Measurements from ENCODE around the gene PDK1. TPM values are rescaled to one million over a fixed set of nuclear protein-coding genes. Genes with fewer than 3 reads are reported as not detected.
A peak's percentile ranks its signal among the peaks of the same experiment; 100 is the strongest.
"Not testable (repeated sequence)": the region's sequence is repeated elsewhere in the genome, so short reads cannot be mapped to it uniquely, and the experiment has no call there.

Gene PDK1
- total RNA-seq, 1 donor from 2014 or later = 65.2 TPM

DNA sequence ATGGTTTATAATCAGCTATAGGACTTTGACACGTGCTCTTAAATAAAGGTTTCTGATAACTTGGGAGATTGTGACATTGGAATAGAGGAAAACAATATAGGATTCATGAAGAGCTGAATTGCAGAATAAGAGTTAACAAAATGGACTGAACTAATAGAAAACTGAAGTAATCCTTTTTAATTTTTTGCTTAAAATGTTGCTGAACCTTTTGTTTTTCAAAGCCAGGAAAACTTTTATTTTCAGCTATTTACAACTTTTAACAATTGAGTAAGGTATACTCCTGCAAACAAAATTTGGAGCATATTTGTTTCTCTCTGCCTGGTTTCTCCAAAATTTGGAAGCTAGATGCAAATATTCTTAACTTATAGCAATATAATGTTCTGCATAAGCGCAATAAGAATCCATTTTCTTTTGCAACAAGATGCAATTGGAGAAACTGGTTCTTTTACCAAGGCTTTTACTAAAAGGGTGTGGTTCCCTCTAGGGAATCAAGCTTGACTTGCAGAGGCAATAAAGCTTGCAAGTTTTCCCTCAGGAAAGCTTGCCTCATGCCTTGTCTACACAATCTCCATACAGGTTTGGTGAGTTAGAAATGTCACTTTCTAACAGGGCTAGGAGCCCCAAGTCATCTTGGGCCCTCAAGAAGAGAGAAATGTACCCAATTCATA, 10.3 kb upstream of the PDK1 start:
- Mint-ChIP-seq H3K27ac (no peak overlapping the region), H3K4me1 (no peaks in the 10 kb centered on the region), H3K36me3 (peaks cover 5% of the 10 kb centered on the region), H3K27me3 (ENCODE audit: insufficient read depth, low read depth) (peaks cover 6% of the 10 kb centered on the region), H3K4me3 (no peak overlapping the region), H3K9me3 (peaks cover 46% of the 10 kb centered on the region)
- DNase-seq (ENCODE audit: low spot score) = no peak
- peaks cover 13% of the 10 kb centered on the region for H3K9me3 ChIP-seq (ENCODE audit: low read depth)
- no peak overlapping the region for H3K9ac ChIP-seq
- no peaks in the 10 kb centered on the region for H3K79me2 ChIP-seq (ENCODE audit: low read depth)
- TF ChIP-seq, protein P1, sequence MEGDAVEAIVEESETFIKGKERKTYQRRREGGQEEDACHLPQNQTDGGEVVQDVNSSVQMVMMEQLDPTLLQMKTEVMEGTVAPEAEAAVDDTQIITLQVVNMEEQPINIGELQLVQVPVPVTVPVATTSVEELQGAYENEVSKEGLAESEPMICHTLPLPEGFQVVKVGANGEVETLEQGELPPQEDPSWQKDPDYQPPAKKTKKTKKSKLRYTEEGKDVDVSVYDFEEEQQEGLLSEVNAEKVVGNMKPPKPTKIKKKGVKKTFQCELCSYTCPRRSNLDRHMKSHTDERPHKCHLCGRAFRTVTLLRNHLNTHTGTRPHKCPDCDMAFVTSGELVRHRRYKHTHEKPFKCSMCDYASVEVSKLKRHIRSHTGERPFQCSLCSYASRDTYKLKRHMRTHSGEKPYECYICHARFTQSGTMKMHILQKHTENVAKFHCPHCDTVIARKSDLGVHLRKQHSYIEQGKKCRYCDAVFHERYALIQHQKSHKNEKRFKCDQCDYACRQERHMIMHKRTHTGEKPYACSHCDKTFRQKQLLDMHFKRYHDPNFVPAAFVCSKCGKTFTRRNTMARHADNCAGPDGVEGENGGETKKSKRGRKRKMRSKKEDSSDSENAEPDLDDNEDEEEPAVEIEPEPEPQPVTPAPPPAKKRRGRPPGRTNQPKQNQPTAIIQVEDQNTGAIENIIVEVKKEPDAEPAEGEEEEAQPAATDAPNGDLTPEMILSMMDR (IDR thresholded peaks at IDR 0.05) = no peak
- no peak for TF ChIP-seq EZH2phosphoT487 (IDR thresholded peaks at IDR 0.05)
- TF ChIP-seq EZH2 (IDR thresholded peaks at IDR 0.05) = no peak
- no peak overlapping the region for H3K4me2 ChIP-seq
- H3K36me3 ChIP-seq = no peaks in the 10 kb centered on the region
- H3K27me3 ChIP-seq = no peaks in the 10 kb centered on the region
- H4K20me1 ChIP-seq (ENCODE audit: low read depth) = no peaks in the 10 kb centered on the region
- H3F3A ChIP-seq (ENCODE audit: low read depth) = no peaks in the 10 kb centered on the region
- H3K4me3 ChIP-seq = no peak overlapping the region
- H3K27ac ChIP-seq = no peak overlapping the region
- H3K4me1 ChIP-seq = peaks cover 7% of the 10 kb centered on the region
- H2AFZ ChIP-seq (replicated peaks) = no peak overlapping the region

DNA sequence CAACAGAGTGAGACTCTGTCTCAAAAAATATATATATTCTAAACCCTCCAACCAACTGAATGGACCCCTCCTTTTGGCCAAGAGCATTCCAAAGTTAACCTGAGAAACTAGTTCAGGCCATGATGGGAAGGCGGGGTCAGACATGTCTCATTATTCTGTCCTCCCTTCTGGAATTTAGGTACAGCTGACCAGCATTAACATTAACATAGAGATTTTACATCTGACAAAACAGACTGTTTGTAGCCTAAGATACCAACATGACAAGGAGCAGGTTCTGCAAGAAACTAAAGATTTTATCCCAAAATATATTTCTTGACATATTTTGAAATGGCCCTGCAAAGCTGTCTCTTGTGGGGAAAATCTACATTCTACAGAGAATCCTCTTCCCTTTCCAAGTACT, 6.8 kb upstream of the PDK1 start:
- no peaks in the 10 kb centered on the region for H4K20me1 ChIP-seq (ENCODE audit: low read depth)
- H3K9me3 ChIP-seq (ENCODE audit: low read depth) = peaks cover 10% of the 10 kb centered on the region
- Mint-ChIP-seq H3K27ac (no peak overlapping the region), H3K4me3 (no peak overlapping the region), H3K36me3 (peaks cover 2% of the 10 kb centered on the region), H3K4me1 (peaks cover 7% of the 10 kb centered on the region), H3K9me3 (peaks cover 17% of the 10 kb centered on the region), H3K27me3 (ENCODE audit: insufficient read depth, low read depth) (peaks cover 3% of the 10 kb centered on the region)
- H3K4me3 ChIP-seq = no peak overlapping the region
- no peaks in the 10 kb centered on the region for H3K36me3 ChIP-seq
- no peaks in the 10 kb centered on the region for H3F3A ChIP-seq (ENCODE audit: low read depth)
- no peak for DNase-seq (ENCODE audit: low spot score)
- peaks cover 20% of the 10 kb centered on the region for H3K4me1 ChIP-seq
- H2AFZ ChIP-seq (replicated peaks) = no peak overlapping the region
- H3K4me2 ChIP-seq = no peak overlapping the region
- peaks cover 5% of the 10 kb centered on the region for H3K27me3 ChIP-seq
- no peaks in the 10 kb centered on the region for H3K79me2 ChIP-seq (ENCODE audit: low read depth)
- TF ChIP-seq, protein P1 (IDR thresholded peaks at IDR 0.05) = no peak
- no peak for TF ChIP-seq EZH2phosphoT487 (IDR thresholded peaks at IDR 0.05)
- no peak for TF ChIP-seq EZH2 (IDR thresholded peaks at IDR 0.05)
- no peak overlapping the region for H3K27ac ChIP-seq
- no peak overlapping the region for H3K9ac ChIP-seq

DNA sequence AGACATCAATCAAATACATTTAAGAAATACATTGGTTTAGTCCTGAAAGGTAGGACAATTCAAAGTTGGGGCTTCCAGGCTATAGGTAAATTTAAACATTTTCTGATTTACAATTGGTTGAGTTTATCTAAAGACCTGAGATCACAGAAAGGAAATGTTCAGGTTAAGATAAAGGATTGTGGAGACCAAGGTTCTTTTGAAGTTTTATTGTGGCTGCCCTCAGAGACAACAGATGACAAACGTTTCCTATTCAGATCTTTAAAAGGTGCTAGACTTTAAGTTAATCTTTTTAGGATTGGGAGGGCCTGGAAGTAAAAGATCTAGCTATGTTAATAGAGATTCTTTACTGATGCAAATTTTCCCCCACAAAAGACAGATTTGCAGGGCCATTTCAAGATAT, 6.1 kb upstream of the PDK1 start:
- not testable (repeated sequence) for DNase-seq (ENCODE audit: low spot score); H3K36me3 ChIP-seq; H4K20me1 ChIP-seq (ENCODE audit: low read depth); H3K4me2 ChIP-seq; H3K79me2 ChIP-seq (ENCODE audit: low read depth); H3K4me3 ChIP-seq; H3K27ac Mint-ChIP-seq; H3F3A ChIP-seq (ENCODE audit: low read depth); H3K27ac ChIP-seq; H3K27me3 Mint-ChIP-seq (ENCODE audit: insufficient read depth, low read depth); H3K36me3 Mint-ChIP-seq; H3K4me3 Mint-ChIP-seq; H3K9ac ChIP-seq; H2AFZ ChIP-seq (replicated peaks); H3K9me3 ChIP-seq (ENCODE audit: low read depth)
- Histone ChIP-seq H3K27me3 (peaks cover 12% of the 10 kb centered on the region), H3K4me1 (peaks cover 20% of the 10 kb centered on the region)
- Mint-ChIP-seq H3K9me3 (peaks cover 12% of the 10 kb centered on the region), H3K4me1 (peaks cover 11% of the 10 kb centered on the region)

DNA sequence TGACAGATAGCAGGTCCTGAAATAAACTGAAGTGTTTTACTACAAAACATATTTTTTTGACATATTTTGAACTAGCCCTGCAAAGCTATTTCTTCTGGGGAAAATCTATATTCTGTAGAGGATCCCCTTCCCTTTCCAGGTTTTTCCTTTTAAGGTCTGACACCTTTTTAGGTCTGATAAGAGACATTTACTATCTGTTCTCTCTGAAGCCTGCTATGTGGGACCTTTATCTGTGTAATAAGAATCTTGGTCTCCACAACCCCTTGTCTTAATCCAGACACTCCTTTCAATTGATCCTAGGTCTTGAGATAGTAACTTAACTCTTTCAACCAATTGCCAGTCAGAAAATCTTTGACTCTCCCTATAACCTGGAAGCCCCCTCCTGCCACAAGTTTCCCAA, 5.5 kb upstream of the PDK1 start:
- H3K9me3 ChIP-seq (ENCODE audit: low read depth) = peaks cover 5% of the 10 kb centered on the region
- H3K4me3 ChIP-seq = no peak overlapping the region
- peak overlapping the region; percentile 92 for H2AFZ ChIP-seq (replicated peaks)
- peak overlapping the region; percentile 44 for H3K4me2 ChIP-seq
- H3F3A ChIP-seq (ENCODE audit: low read depth) = peaks cover 10% of the 10 kb centered on the region
- Mint-ChIP-seq H3K27ac (no peak overlapping the region), H3K4me3 (no peak overlapping the region), H3K36me3 (peaks cover 2% of the 10 kb centered on the region), H3K9me3 (peaks cover 9% of the 10 kb centered on the region), H3K4me1 (peaks cover 14% of the 10 kb centered on the region), H3K27me3 (ENCODE audit: insufficient read depth, low read depth) (peaks cover 3% of the 10 kb centered on the region)
- no peak overlapping the region for H3K27ac ChIP-seq
- peaks cover 17% of the 10 kb centered on the region for H3K27me3 ChIP-seq
- no peaks in the 10 kb centered on the region for H3K79me2 ChIP-seq (ENCODE audit: low read depth)
- no peak overlapping the region for H3K9ac ChIP-seq
- TF ChIP-seq EZH2phosphoT487 (IDR thresholded peaks at IDR 0.05) (no peak), EZH2 (IDR thresholded peaks at IDR 0.05) (no peak)
- TF ChIP-seq, protein P1 (IDR thresholded peaks at IDR 0.05) = no peak
- no peaks in the 10 kb centered on the region for H4K20me1 ChIP-seq (ENCODE audit: low read depth)
- H3K4me1 ChIP-seq = peaks cover 20% of the 10 kb centered on the region
- DNase-seq (ENCODE audit: low spot score) = no peak
- no peaks in the 10 kb centered on the region for H3K36me3 ChIP-seq
